ENCODE results near the gene ALB. TPM values are rescaled to one million over a fixed set of nuclear protein-coding genes. Genes with fewer than 3 reads are reported as not detected.

ALB gene
- total and polyA plus RNA-seq, 2 of the 8 experiments (the other 6 are each of a cell fraction or from before 2014, with no cell fraction given): 0.12 TPM; not detected in 1

DNA sequence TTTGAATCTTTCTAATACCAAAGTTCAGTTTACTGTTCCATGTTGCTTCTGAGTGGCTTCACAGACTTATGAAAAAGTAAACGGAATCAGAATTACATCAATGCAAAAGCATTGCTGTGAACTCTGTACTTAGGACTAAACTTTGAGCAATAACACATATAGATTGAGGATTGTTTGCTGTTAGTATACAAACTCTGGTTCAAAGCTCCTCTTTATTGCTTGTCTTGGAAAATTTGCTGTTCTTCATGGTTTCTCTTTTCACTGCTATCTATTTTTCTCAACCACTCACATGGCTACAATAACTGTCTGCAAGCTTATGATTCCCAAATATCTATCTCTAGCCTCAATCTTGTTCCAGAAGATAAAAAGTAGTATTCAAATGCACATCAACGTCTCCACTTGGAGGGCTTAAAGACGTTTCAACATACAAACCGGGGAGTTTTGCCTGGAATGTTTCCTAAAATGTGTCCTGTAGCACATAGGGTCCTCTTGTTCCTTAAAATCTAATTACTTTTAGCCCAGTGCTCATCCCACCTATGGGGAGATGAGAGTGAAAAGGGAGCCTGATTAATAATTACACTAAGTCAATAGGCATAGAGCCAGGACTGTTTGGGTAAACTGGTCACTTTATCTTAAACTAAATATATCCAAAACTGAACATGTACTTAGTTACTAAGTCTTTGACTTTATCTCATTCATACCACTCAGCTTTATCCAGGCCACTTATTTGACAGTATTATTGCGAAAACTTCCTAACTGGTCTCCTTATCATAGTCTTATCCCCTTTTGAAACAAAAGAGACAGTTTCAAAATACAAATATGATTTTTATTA is 28.3 kb downstream of the ALB start:
- ChIA-PET POLR2A (ENCODE audit: partially characterized antibody) (no interaction called here), CTCF (ENCODE audit: partially characterized antibody) (interaction anchor here (0.5 to 6.9 kb wide), 12 partner anchors 8 to 1683 kb away, joined by 3 to 83 read pairs (median 3); no protein-coding TSS in a partner anchor)
- Histone ChIP-seq H3K9ac (replicated peaks in 1 of 4; ENCODE audit: extremely low read depth in 1 of 4, low read depth in 3 of 4, low read length in 3 of 4) (no peak overlapping the region), H3K18ac (ENCODE audit: extremely low read depth, low read length) (no peak overlapping the region), H2BK20ac (ENCODE audit: low read length) (no peak overlapping the region), H3K4me1 (replicated peaks in 1 of 4; ENCODE audit: control insufficient read depth in 3 of 4, insufficient read depth in 4 of 4, low read length in 3 of 4) (no peaks in the 10 kb centered on the region), H2AK5ac (ENCODE audit: low read depth, low read length) (no peak overlapping the region), H3K23ac (ENCODE audit: insufficient read length) (no peak overlapping the region), H3K14ac (ENCODE audit: insufficient read length) (no peak overlapping the region), H2BK5ac (ENCODE audit: low read depth, low read length) (no peak overlapping the region), H4K20me1 (replicated peaks in 1 of 2; ENCODE audit: control insufficient read depth in 1 of 2, insufficient read depth in 2 of 2, low read length in 2 of 2) (no peaks in the 10 kb centered on the region), H2AFZ (ENCODE audit: low read length) (no peak overlapping the region), H3K23me2 (ENCODE audit: low read depth, low read length) (no peaks in the 10 kb centered on the region), H4K8ac (ENCODE audit: extremely low read depth, insufficient read depth, low read length) (no peak overlapping the region), H2BK12ac (ENCODE audit: low read depth, low read length) (no peak overlapping the region), H3K9me3 (ENCODE audit: insufficient read depth in 2 of 2, low read depth in 1 of 2, low read length in 1 of 2) (no peaks in the 10 kb centered on the region), H3K27me3 (replicated peaks in 1 of 4; ENCODE audit: control insufficient read depth in 3 of 4, extremely low read depth in 1 of 4, insufficient read depth in 3 of 4, low read length in 3 of 4) (no peaks in the 10 kb centered on the region), H3K27ac (ENCODE audit: low read depth, low read length) (no peak overlapping the region), H2BK15ac (ENCODE audit: low read length) (no peak overlapping the region), H3K79me1 (ENCODE audit: low read depth, low read length) (no peaks in the 10 kb centered on the region), H2BK120ac (replicated peaks; ENCODE audit: low read depth, low read length) (no peak overlapping the region), H3K4ac (replicated peaks; ENCODE audit: insufficient read length, low read depth, low read length) (no peak overlapping the region), H3K4me3 (ENCODE audit: extremely low read depth in 1 of 4, insufficient read depth in 2 of 4, low read depth in 3 of 4, low read length in 4 of 4) (no peak overlapping the region), H4K5ac (ENCODE audit: insufficient read length, low read depth, low read length) (no peak overlapping the region), H3K4me2 (ENCODE audit: insufficient read depth in 1 of 2, low read depth in 2 of 2, low read length in 2 of 2) (no peak overlapping the region), H3K36me3 (ENCODE audit: control insufficient read depth in 2 of 4, insufficient read depth in 4 of 4, low read length in 3 of 4) (no peaks in the 10 kb centered on the region), H4K91ac (replicated peaks; ENCODE audit: insufficient read length, low read length) (no peak overlapping the region), H3K56ac (replicated peaks; ENCODE audit: insufficient read length, low read depth, low read length) (no peak overlapping the region), H3K79me2 (ENCODE audit: control insufficient read depth in 1 of 2, insufficient read depth in 2 of 2, low read length in 2 of 2) (no peaks in the 10 kb centered on the region)
- no peak for FAIRE-seq
- WGBS, 2 experiments (ENCODE audit: extremely low coverage in 1 of 2, insufficient coverage in 1 of 2, insufficient read length in 1 of 2, insufficient replicate concordance in 2 of 2, low coverage in 1 of 2, low lambda C conversion rate in 2 of 2, missing lambda C conversion rate in 1 of 2): 87% methylated on average over 5 of the region's 5 CpGs; no CpG with 5 or more reads in 1 of the 2 experiments
- TF ChIP-seq TCF12 (IDR thresholded peaks at IDR 0.05; ENCODE audit: low read depth, low read length) (no peak), YY1 (IDR thresholded peaks at IDR 0.05; ENCODE audit: low read depth, low read length) (no peak), SIX5 (IDR thresholded peaks at IDR 0.05; ENCODE audit: low read depth, low read length) (no peak), BACH1 (IDR thresholded peaks at IDR 0.05; ENCODE audit: low read length) (no peak), JUN (IDR thresholded peaks at IDR 0.05; ENCODE audit: low read depth, low read length) (no peak), SP4 (IDR thresholded peaks at IDR 0.05; ENCODE audit: low read length) (no peak), SIRT6 (IDR thresholded peaks at IDR 0.05; ENCODE audit: low read length) (no peak)
- TF ChIP-seq, protein P1, sequence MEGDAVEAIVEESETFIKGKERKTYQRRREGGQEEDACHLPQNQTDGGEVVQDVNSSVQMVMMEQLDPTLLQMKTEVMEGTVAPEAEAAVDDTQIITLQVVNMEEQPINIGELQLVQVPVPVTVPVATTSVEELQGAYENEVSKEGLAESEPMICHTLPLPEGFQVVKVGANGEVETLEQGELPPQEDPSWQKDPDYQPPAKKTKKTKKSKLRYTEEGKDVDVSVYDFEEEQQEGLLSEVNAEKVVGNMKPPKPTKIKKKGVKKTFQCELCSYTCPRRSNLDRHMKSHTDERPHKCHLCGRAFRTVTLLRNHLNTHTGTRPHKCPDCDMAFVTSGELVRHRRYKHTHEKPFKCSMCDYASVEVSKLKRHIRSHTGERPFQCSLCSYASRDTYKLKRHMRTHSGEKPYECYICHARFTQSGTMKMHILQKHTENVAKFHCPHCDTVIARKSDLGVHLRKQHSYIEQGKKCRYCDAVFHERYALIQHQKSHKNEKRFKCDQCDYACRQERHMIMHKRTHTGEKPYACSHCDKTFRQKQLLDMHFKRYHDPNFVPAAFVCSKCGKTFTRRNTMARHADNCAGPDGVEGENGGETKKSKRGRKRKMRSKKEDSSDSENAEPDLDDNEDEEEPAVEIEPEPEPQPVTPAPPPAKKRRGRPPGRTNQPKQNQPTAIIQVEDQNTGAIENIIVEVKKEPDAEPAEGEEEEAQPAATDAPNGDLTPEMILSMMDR (IDR thresholded peaks at IDR 0.05; ENCODE audit: control extremely low read depth in 1 of 3, insufficient read depth in 1 of 3, low read depth in 1 of 3, low read length in 3 of 3): no peak
- no peak for DNase-seq (ENCODE audit: low read depth in 1 of 2, low spot score in 2 of 2)

Data from H1 (cell line).